Activated CD4-positive, alpha-beta T cell treated with anti-CD3 and anti-CD28 coated beads for 48 hours (primary cell): Measurements from ENCODE around the gene PRKACA.

Experiments used
- DNase-seq: peaks from one replicate; pipeline ENCODE4 v3.0.0-alpha.2; 2020

Gene PRKACA

DNA sequence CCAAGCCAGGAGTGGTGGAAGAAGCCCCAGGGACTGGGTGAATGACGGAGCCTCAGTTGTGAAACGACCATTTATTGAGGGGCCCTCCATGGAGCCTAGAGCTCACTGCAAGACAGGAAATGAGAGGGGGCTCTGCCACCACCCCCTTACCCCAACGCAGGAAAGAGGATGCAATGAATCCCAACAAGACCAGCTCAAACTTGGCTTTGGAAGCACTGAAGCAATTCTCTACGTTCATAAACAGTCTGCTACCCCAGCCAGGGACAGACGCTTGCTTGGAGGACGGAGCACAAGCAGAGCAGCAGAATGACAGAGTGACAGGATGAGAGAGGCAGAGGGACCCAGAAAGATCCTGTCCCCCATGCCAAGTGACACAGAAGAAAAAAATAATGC is 1.0 kb downstream of the PRKACA start:
- DNase-seq, result no peak

DNA sequence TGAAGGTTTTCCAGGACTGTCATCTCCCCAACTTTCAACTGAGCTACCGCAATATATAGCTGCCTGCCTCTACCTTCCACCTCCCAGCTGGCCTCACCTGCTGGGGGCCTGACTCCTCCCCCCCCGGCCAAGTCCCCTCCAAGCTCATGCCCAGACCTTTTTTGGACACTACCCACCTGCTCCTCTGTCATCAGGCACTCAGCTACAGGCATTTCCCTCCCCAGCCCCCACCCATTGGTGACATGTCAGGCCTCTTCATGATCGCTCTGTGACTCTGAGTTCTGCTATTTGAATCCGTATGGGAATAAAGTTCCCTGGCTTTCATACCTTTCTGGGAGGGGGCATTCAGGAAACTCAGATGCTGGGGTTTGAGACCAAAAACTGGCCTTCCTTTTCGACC is 1.8 kb downstream of the PRKACA start:
- no peak for DNase-seq

DNA sequence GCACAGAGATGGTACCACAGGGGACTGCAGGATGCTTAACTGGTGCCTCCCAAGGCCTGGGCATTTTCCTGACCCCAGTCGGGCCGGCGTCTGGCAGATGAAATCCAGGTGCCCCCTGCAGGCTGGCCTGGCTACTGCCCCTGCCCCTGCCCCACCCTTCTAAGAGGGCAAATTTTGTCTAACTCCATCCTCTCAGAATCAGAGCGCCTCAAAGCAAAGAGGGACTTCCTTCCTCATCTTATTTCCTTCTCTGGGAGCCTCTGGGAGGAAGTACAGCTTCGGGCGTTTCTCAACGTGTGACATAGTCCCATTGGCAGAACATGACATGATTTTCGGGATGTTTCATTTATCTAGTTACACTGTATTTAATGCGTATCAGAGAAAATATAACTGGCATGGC is 2.7 kb downstream of the PRKACA start:
- DNase-seq, result peak; percentile 70

DNA sequence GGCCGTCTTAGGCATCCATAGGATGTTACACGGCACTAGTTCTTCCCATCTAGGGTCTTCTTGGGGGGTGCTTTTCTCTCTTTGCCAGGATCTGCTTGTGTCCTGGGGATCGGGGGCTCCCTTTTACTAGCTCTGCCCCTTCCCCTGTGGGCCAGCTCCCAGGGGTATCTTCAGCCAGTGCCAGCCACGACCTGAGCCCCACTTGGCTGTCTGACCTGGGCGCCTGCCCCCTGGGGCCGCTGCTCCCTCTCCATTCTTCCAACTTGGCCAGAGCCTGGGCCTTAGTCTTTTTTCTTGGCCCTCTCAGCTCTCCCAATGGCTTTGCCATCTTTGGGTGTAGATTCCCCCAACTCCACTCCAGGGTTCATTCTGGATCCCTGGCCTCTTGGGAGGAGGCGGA is 3.1 kb downstream of the PRKACA start:
- DNase-seq, result no peak

DNA sequence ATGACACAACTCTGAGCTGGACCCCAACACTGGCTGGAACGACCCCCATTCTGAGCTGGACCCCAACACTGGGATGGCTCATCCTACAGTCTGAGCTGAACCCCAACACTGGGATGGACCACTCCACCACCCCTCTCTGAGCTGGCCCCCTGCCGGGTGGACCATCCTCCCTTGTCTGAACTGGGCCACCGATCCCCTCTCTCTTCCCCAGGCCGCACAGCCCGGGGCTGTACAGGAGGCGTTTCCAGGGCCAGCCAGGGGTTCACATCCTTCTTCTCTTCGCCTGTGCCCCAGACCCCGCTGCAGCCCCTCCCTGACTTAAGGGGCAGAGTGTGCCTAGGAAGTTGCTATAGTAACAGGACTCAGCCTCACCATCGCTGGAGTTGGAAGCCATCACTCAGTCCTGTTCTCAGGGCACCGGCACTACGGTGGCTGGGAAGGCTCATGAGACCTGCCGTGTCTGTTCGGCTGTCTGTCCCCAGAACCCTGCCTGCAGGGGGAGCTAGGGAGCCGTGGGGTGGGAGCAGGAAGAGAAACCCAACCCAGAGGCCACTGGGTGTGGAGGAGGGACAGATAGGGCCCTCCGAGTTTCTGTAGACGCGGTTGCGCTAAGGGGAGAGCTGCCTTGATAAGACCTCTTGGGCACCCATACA is 3.7 kb downstream of the PRKACA start:
- DNase-seq, result peak; percentile 81

DNA sequence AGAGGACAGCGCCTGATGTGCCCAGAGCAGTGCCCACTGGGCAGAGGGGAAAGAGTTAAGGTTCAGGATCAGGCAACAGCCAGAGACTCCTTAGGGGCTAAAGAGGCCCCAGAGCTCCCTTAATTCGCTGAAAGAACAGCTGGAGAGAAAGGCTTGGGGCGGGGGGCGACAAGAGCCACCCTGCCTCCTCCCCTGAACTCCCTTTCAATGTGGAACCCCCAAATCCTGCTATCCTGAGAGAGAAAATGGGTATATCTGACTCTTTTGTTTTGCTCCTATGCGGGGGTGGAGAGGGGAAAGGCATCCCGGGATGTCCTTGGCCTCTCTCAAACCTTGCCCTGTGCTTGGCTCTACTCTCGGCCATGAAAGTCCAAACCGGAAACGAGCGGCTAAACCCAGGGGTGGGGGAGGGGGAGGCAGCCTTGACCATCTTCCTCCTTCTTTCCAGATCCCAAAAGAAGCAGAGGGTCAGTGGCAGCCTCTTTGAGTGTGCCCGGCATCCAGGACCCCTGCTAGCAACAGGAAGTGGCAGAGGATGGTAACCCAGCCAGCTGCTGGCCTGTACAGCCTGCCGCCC is 4.7 kb downstream of the PRKACA start:
- no peak for DNase-seq

DNA sequence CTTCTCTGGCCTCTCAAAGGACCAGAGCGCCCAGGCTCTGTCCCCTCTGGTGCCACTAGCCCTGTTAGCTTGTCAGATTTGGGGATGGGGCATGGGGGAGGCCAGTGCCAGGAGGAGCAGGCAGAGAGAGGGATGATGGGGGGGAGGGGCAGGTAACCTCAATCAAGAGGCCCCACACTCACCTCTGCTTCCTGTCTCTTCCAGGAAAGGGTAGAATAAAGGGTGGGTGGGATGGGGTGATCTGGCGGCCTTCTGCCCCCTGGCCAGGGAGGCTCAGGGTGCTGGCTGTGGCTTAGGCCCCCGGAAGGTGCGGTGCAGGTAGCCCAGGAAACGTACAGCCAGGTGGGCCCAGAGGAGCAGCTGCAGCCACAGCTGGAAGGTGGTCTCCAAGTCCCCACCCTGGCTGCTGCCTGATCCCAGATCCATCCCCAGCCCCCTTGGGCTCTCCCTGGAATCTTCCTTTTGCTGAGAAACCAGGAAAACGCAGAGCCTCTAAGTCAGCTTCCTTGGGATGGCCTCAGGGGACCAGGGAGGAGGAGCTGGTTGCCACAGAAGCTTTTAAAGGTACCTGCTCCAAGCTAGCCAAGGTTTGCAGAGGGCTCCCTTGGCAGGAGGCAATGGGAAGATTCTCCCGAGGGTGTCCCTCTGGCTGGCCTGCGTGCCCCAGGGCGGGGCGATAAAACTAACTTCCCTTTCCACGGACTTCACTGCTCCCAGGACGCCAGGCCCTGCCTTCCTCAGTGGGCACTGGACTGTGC is 5.3 kb downstream of the PRKACA start:
- DNase-seq, result no peak

DNA sequence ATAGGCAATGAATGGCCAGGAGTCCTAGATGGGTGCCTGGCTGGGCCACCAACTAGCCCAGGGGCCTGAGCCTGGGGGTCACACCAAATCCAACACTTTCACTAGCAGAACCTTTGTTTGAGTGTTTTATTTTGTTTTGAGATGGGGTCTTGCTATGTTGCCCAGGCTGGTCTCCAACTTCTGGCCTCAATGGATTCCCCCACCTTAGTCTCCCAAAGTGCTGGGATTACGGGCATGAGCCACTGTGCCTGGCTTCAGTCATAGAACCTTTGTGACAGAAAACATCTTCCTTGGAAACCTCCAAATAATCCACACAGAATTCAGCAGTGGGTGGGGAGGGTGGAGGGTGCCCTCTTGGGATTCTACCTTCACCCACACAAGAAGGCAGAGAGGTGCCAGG is 6.1 kb downstream of the PRKACA start:
- DNase-seq, result no peak

DNA sequence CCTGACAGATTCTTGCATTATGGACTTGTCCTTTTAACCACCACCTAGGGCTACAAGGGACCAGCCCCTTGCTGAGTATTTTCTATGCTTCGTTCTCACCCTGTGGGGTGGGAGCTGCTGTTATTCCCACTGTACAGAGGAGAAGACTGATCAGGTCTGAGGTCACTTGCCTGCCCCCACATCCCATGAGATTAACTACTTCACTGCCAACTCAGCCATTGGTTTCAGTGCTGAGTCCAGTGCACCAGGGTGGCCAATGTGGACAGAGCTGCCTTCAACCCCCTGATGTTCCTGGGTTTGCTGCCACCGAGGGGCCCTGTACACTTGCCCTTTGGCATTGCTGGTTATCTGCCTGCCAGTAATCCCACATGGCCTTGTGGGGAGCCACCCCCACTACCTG is 6.9 kb downstream of the PRKACA start:
- no peak for DNase-seq

DNA sequence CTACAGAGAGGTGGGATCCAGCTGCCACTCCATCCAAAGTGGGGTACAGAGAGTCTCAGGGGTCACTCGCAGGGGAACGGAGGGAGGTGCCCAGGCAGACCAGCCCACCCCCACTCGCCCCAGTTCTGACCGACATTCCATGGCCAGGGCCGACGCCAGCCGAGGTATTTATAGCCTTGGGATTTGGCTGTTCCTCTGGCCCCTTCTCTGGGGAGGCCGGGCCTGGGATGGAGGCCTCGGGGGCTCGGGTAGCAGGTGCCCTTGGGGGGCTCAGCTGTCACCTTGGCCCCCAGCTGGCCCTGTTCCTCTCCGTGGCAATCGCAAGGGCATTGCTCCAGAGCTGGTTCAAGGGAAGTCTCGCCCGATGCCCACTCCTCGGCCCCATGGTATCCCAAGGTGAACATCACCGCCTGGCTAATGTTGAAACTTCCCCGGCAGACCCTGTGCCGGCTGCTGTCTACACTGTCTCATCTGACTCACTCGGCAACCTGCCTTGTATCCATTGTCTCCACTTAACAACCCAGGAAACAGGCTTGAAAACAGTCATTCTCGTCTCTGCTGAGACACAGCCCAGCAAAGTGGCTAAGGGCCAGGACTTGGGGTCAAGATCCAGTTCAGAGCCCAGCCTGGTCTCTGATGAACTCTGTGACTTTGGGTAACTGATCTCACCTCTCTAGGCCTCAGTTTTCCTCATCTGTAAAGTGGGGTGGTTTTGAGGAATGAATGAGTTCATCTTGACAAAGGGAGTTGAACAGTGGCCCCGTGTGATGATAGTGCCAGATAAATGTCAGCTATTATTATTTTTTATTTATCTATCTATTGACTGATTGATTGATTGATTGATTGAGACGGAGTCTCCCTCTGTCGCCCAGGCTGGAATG is 9.7 kb downstream of the PRKACA start:
- no peak for DNase-seq

DNA sequence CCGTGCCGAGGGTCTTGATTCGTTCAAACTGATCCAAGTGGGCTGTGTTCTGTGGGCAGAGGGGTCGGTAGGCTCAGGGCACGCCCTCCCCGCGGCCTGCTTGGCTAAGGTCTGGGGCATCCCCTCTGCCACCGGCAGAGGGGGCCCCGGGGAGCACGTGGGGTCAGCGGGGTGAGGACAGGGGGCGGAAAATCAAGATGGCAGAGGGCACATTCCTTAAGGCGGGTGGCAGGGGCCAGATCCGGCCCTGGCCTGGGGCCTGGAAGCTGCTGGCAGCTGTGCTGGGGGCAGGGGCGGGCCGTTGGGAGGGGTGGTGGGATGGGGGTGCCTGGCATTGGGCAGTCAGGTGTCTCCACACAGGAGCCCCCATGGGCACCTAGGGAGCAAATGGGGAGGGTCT is 10.7 kb downstream of the PRKACA start:
- no peak for DNase-seq

DNA sequence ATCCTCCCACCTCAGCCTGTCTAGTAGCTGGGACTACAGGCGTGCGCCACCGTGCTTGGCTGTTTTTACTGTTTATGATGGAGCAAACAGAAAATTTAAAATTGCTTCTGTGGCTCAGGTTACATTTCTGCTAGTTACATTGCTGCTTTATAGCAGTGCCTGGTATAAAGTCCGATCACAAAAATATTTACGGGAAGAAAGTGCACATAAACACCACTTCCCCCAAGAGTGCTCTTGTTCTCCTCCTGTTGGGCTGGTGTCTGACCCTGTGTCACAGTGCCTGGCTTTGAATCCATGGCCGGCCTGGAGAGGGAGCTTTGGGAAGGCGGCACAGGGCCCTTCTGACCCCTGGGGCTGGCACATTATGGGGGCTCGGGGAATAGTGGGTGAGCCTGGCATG is 11.9 kb downstream of the PRKACA start:
- DNase-seq, result no peak

DNA sequence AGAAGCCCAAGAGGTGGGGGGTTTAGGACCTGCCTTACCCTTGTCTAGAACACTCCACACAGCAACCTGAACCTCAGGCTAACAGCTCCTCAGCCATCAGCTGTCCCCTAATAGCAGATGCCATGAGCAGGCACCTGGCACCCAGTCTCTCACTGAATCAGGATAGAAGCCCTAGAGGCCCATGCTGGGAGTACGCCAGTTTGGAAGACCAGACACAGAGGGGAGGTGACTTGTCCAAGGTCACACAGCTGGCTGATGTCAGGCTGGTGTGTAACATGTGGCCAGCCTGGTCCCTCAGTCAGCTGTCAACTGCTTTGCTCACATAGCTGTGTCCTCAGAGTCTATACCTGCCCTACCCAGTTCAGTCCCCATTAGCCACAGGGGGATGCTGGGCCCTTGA is 14.3 kb downstream of the PRKACA start:
- DNase-seq, result no peak

DNA sequence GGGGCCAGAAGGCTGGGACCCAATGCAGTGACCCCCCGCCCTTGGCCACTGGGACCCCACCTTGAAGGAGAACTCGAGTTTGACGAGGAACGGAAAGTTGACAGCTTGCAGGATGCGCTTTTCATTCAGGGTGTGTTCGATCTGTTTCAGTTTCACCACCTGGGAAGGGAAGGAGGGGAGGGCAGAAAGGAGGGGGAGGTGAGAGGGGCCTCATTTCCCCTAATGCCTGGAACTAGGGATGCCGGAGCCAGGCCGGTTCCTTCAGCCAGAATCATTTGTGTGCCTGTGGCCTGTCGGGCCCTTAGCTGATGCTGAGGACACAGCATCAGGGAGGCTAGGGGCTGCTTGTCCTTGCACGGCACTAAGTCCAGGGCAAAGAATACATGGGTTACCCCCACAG is 14.8 kb downstream of the PRKACA start:
- no peak for DNase-seq

DNA sequence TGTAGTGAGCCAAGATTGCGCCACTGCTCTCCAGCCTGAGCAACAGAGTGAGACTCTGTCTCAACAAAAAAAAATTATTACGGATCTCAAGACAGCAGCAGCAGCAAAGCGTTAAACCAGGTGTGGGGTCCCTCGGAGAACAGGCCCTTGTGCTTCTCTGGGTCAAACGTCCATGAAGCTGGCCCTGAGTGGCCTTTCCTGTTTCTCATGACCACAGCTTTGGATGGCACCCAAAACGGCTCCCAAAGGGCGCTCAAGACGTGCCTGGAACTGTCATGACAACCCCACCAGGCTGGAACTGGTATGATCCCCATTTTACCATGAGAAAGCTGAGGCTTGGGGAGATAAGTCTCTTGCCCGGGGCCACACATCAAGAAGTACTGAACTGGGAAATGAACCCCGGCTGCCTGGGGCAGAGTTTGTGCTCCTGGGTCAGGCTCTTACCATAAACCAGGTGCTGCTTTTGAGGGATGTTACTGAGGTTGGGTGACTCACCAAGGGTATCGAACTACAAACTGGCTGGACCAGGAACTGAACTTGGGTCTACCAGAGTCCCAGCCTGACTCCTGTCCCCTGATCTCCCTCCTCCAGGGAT is 15.4 kb downstream of the PRKACA start:
- DNase-seq, result no peak

DNA sequence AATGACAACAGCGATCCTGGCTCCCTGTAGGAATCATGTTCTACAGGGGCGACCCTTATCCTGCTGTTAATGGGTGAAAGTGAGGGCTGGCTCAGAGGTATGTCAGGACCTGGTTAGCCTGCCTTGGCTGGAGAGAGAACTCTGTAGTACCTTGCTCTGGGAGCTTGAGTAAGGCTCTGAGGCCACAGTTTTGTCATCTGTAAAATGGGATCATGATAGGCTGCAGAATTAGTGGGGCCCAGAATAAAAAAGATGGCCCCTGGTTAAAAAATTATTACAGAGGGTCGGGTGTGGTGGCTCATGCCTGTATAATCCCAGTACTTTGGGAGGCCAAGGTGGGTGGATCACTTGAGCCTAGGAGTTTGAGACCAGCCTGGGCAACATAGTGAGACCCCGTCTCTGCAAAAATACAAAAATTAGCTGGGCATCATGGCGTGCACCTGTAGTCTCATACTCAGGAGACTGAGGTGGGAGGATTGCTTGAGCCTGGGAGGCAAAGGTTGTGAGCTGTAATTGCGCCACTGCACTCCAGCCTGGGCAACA is 16.5 kb downstream of the PRKACA start:
- no peak for DNase-seq

DNA sequence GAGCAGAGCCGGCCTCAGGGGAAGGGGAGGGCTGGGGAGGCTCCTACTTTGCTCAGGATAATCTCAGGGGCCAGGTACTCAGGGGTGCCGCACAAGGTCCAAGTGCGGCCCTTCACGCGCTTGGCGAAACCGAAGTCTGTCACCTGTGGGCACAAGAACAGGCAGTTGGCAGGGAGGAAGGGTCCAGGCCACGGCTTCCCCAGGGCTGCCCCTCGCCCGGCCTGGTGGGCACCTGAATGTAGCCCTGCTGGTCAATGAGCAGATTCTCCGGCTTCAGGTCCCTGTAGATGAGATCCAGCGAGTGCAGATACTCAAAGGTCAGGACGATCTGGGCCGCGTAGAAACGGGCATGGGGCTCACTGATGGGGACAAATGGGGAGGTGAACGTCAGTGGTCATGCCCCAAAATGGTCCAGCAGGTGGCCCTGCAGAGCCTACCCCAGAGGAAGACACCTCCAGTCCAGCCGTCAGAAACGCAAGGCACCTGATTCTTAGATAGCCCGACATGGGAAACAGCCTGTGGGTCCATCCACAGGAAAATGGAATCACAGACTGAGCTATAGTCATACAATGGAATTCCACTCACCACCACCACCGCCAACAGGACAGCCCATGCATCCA is 19.9 kb downstream of the PRKACA start:
- no peak for DNase-seq

DNA sequence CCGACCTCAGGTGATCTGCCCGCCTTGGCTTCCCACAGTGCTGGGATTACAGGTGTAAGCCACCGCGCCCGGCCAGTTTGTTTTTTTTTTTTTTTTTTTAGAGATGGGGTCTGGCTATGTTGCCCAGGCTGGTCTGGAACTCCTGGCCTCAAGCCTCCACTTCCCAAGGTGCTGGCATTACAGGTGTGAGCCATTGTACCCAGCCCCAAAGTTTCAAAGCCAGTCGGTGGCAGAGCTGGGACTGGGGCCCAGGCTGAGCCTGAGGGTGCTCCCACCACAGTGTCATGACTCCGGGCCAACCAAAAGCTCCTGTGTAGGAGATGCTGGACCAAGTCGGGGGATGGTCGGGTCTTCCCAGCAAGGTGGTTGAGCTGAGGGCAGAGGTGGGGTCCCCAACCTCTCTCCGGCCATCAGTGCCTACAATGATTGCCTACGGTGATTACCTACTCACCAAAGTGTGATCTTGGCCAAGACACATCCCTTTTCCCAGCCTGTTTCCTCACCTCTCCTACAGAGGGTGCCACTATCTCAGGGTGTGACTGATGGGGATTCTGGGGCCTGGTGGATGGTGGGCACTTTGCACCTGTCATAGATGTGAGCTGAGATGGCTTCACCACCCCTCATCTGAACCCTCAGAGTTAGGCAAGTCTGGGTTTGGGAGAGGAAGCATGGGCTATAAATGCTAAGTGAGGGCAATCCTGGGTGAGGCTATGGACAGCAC is 21.1 kb downstream of the PRKACA start:
- no peak for DNase-seq

DNA sequence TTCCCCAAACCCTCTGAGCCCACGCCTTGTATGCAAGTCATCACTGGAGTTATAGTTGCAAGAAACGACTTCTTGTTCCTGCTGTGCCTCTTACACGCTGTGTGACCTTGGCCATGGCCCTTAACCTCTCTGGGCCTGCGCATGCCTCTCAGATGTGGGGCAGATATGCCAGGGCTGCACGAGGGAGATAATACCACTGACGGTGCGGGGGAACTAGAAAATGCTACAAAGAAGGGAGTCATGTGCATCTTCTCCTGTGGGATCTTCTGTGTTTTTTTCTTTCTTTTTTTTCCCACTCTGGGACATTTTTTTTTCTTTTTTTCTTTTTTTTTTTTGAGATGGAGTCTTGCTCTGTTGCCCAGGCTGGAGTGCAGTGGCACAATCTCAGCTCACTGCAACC is 22.7 kb downstream of the PRKACA start:
- DNase-seq, result no peak

DNA sequence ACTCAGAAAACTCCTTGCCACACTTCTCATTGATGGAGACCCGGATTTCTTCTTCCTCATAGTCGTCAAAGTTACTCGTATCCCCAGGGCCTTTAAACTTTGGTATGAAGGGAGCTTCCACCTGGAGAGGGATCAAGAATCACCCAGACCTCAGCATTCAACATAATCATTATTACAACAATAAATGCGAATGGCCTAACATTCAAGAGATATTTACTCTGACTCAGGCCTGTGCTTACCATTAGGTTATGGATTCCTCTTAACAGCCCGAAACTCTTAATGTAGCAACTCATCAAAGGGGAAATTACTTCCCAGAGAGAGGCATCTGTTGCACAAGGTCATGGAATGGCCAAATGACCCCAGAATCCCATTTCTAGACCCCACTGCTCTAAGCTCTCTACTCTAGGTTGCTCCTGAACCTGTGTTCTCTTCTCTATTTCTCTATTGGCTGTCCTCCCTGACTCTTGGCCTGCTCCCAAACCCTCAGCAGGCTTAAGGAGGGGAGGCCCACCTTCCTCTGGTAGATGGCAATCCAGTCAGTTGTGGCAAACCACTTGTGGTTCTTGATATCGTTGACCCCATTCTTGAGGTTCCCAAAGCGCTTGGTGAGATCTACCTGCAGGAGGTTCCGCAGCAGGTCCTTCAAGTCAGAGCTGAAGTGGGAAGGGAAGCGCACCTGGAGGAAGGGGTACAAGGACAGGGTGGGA is 24.3 kb downstream of the PRKACA start:
- no peak for DNase-seq
